Measurements from ENCODE around the gene DDX56.

DNA sequence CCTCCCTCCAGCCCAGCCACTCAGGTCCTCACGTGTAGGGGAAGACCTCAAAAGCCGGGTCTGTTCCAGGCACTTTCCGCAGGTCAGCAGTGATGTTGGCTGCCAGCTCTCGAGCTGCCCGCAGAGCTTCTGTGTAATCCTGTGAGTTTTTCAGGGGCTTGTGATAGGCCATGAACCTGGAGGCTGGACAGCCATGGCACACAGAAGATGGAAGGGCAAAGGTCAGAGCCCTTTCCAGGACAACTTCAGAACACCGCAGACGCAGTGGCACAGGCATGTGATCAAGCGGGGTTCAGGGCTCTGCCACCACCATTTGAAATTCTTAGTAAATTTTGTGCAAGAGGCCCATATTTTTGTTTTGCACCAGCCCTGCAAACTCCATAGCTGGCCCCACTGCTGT lies 56.5 kb downstream of the DDX56 start:
- TF ChIP-seq, protein P1, sequence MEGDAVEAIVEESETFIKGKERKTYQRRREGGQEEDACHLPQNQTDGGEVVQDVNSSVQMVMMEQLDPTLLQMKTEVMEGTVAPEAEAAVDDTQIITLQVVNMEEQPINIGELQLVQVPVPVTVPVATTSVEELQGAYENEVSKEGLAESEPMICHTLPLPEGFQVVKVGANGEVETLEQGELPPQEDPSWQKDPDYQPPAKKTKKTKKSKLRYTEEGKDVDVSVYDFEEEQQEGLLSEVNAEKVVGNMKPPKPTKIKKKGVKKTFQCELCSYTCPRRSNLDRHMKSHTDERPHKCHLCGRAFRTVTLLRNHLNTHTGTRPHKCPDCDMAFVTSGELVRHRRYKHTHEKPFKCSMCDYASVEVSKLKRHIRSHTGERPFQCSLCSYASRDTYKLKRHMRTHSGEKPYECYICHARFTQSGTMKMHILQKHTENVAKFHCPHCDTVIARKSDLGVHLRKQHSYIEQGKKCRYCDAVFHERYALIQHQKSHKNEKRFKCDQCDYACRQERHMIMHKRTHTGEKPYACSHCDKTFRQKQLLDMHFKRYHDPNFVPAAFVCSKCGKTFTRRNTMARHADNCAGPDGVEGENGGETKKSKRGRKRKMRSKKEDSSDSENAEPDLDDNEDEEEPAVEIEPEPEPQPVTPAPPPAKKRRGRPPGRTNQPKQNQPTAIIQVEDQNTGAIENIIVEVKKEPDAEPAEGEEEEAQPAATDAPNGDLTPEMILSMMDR (conservative IDR thresholded peaks at IDR 0.05): no peak
- no peak for TF ChIP-seq ZFX (IDR thresholded peaks at IDR 0.05)

Measured in C4-2B (cell line).